Stimulated activated CD4-positive, alpha-beta T cell treated with anti-CD3 and anti-CD28 coated beads, Interleukin-1b, Interleukin-23, amount 100 ng/mL, for 1 hour (primary cell): ENCODE results near the gene PLXNB2.

ENCODE experiments used
- DNase-seq, 2 donors: peaks; one replicate each; pipeline ENCODE4 v3.0.0-alpha.2; 2020; ENCODE audit warnings: low read depth in 2 of 2

Gene PLXNB2

GRCh38 chr22:50262973-50263617 is 44.4 kb downstream of the PLXNB2 start:
- no peak for DNase-seq

GRCh38 chr22:50262460-50262911 is 45.0 kb downstream of the PLXNB2 start:
- DNase-seq = no peak

GRCh38 chr22:50261615-50262459 is 45.6 kb downstream of the PLXNB2 start, which contains the start of gene MAPK12:
TSS of gene MAPK12 (minus strand) at chr22:50261683. CDS start at chr22:50261509, 174 bp downstream.
- DNase-seq = no peak

- no peak for DNase-seq
Measured at GRCh38 chr22:50260801-50261614, 46.4 kb downstream of the PLXNB2 start.

- no peak for DNase-seq
Measured at GRCh38 chr22:50260434-50260800, 47.0 kb downstream of the PLXNB2 start.

GRCh38 chr22:50259302-50259701 is 48.1 kb downstream of the PLXNB2 start:
- DNase-seq = no peak

GRCh38 chr22:50258361-50259292 is 48.8 kb downstream of the PLXNB2 start:
- no peak for DNase-seq

GRCh38 chr22:50257451-50258360 is 49.7 kb downstream of the PLXNB2 start:
- no peak for DNase-seq

- no peak for DNase-seq
Measured at GRCh38 chr22:50257041-50257440, 50.4 kb downstream of the PLXNB2 start.

- no peak for DNase-seq
Measured at GRCh38 chr22:50256258-50256862, 51.1 kb downstream of the PLXNB2 start.

GRCh38 chr22:50255607-50256006 is 51.8 kb downstream of the PLXNB2 start:
- no peak for DNase-seq

- DNase-seq = no peak
Measured at GRCh38 chr22:50255099-50255498, 52.3 kb downstream of the PLXNB2 start.

- DNase-seq = no peak
Measured at GRCh38 chr22:50253941-50254340, 53.5 kb downstream of the PLXNB2 start.

- DNase-seq = no peak
Measured at GRCh38 chr22:50253046-50253915, 54.2 kb downstream of the PLXNB2 start.

- DNase-seq = peak; percentile 42 to 51
Measured at GRCh38 chr22:50252082-50253045, 55.1 kb downstream of the PLXNB2 start.

GRCh38 chr22:50251477-50252081 is 55.9 kb downstream of the PLXNB2 start:
- DNase-seq = no peak
